ENCODE results near the gene HS3ST3A1.

Gene HS3ST3A1

GRCh38 chr17:13616031-13616430 is 14.3 kb upstream of the HS3ST3A1 start:
- peaks cover 12% of the 10 kb centered on the region for H3K27me3 Mint-ChIP-seq
- no peak overlapping the region for H3K4me3 Mint-ChIP-seq
- no peaks in the 10 kb centered on the region for H3K36me3 Mint-ChIP-seq (ENCODE audit: low read depth)
- no peaks in the 10 kb centered on the region for H3K4me1 Mint-ChIP-seq (ENCODE audit: low read depth)
- no peak overlapping the region for H3K27ac Mint-ChIP-seq
- H3K9me3 Mint-ChIP-seq, result peaks cover 3% of the 10 kb centered on the region

GRCh38 chr17:13609941-13610340 is 8.2 kb upstream of the HS3ST3A1 start:
- H3K36me3 Mint-ChIP-seq (ENCODE audit: low read depth), result no peaks in the 10 kb centered on the region
- H3K4me1 Mint-ChIP-seq (ENCODE audit: low read depth), result no peaks in the 10 kb centered on the region
- peaks cover 14% of the 10 kb centered on the region for H3K27me3 Mint-ChIP-seq
- no peak overlapping the region for H3K4me3 Mint-ChIP-seq
- H3K9me3 Mint-ChIP-seq, result peaks cover 3% of the 10 kb centered on the region
- H3K27ac Mint-ChIP-seq, result no peak overlapping the region

GRCh38 chr17:13601322-13601775 is 380 bp downstream of the HS3ST3A1 start:
- H3K27me3 Mint-ChIP-seq, result peaks cover 65% of the 10 kb centered on the region
- peaks cover 13% of the 10 kb centered on the region for H3K4me1 Mint-ChIP-seq (ENCODE audit: low read depth)
- H3K9me3 Mint-ChIP-seq, result no peaks in the 10 kb centered on the region
- no peaks in the 10 kb centered on the region for H3K36me3 Mint-ChIP-seq (ENCODE audit: low read depth)
- H3K4me3 Mint-ChIP-seq, result peak overlapping the region; percentile 51
- no peak overlapping the region for H3K27ac Mint-ChIP-seq

GRCh38 chr17:13600475-13601321 is 1.0 kb downstream of the HS3ST3A1 start:
- Mint-ChIP-seq H3K27me3 (peaks cover 63% of the 10 kb centered on the region), H3K27ac (no peak overlapping the region), H3K36me3 (ENCODE audit: low read depth) (no peaks in the 10 kb centered on the region), H3K9me3 (no peaks in the 10 kb centered on the region), H3K4me1 (ENCODE audit: low read depth) (peaks cover 13% of the 10 kb centered on the region), H3K4me3 (no peak overlapping the region)

GRCh38 chr17:13599864-13600263 is 1.9 kb downstream of the HS3ST3A1 start:
- H3K36me3 Mint-ChIP-seq (ENCODE audit: low read depth), result no peaks in the 10 kb centered on the region
- H3K4me3 Mint-ChIP-seq, result peak overlapping the region; percentile 15
- H3K27me3 Mint-ChIP-seq, result peaks cover 62% of the 10 kb centered on the region
- H3K9me3 Mint-ChIP-seq, result no peaks in the 10 kb centered on the region
- peaks cover 13% of the 10 kb centered on the region for H3K4me1 Mint-ChIP-seq (ENCODE audit: low read depth)
- H3K27ac Mint-ChIP-seq, result no peak overlapping the region

- Mint-ChIP-seq H3K27ac (no peak overlapping the region), H3K9me3 (no peaks in the 10 kb centered on the region), H3K4me3 (no peak overlapping the region), H3K4me1 (ENCODE audit: low read depth) (peaks cover 13% of the 10 kb centered on the region), H3K36me3 (ENCODE audit: low read depth) (no peaks in the 10 kb centered on the region), H3K27me3 (peaks cover 58% of the 10 kb centered on the region)
Observed at GRCh38 chr17:13599168-13599577, 2.6 kb downstream of the HS3ST3A1 start.

GRCh38 chr17:13598353-13599167 is 3.2 kb downstream of the HS3ST3A1 start:
- Mint-ChIP-seq H3K27me3 (peaks cover 52% of the 10 kb centered on the region), H3K4me3 (no peak overlapping the region), H3K4me1 (ENCODE audit: low read depth) (peaks cover 13% of the 10 kb centered on the region), H3K9me3 (no peaks in the 10 kb centered on the region), H3K36me3 (ENCODE audit: low read depth) (no peaks in the 10 kb centered on the region), H3K27ac (no peak overlapping the region)

- Mint-ChIP-seq H3K4me1 (ENCODE audit: low read depth) (peaks cover 13% of the 10 kb centered on the region), H3K9me3 (no peaks in the 10 kb centered on the region), H3K27ac (no peak overlapping the region), H3K36me3 (ENCODE audit: low read depth) (no peaks in the 10 kb centered on the region), H3K4me3 (no peak overlapping the region), H3K27me3 (peaks cover 44% of the 10 kb centered on the region)
Observed at GRCh38 chr17:13597723-13598347, 3.9 kb downstream of the HS3ST3A1 start.

- Mint-ChIP-seq H3K4me1 (ENCODE audit: low read depth) (peaks cover 5% of the 10 kb centered on the region), H3K27ac (no peak overlapping the region), H3K9me3 (no peaks in the 10 kb centered on the region), H3K36me3 (ENCODE audit: low read depth) (no peaks in the 10 kb centered on the region), H3K4me3 (no peak overlapping the region), H3K27me3 (peaks cover 36% of the 10 kb centered on the region)
Observed at GRCh38 chr17:13596241-13596923, 5.3 kb downstream of the HS3ST3A1 start.

GRCh38 chr17:13595599-13595899 is 6.2 kb downstream of the HS3ST3A1 start:
- Mint-ChIP-seq H3K4me1 (ENCODE audit: low read depth) (peaks cover 5% of the 10 kb centered on the region), H3K36me3 (ENCODE audit: low read depth) (no peaks in the 10 kb centered on the region), H3K4me3 (no peak overlapping the region), H3K27me3 (peaks cover 36% of the 10 kb centered on the region), H3K9me3 (no peaks in the 10 kb centered on the region), H3K27ac (no peak overlapping the region)

GRCh38 chr17:13594762-13595598 is 6.7 kb downstream of the HS3ST3A1 start:
- no peak overlapping the region for H3K4me3 Mint-ChIP-seq
- H3K36me3 Mint-ChIP-seq (ENCODE audit: low read depth), result no peaks in the 10 kb centered on the region
- H3K27ac Mint-ChIP-seq, result no peak overlapping the region
- H3K27me3 Mint-ChIP-seq, result peaks cover 33% of the 10 kb centered on the region
- no peaks in the 10 kb centered on the region for H3K9me3 Mint-ChIP-seq
- peaks cover 2% of the 10 kb centered on the region for H3K4me1 Mint-ChIP-seq (ENCODE audit: low read depth)

- no peak overlapping the region for H3K4me3 Mint-ChIP-seq
- no peaks in the 10 kb centered on the region for H3K9me3 Mint-ChIP-seq
- no peaks in the 10 kb centered on the region for H3K36me3 Mint-ChIP-seq (ENCODE audit: low read depth)
- H3K27me3 Mint-ChIP-seq, result peaks cover 26% of the 10 kb centered on the region
- H3K27ac Mint-ChIP-seq, result no peak overlapping the region
- H3K4me1 Mint-ChIP-seq (ENCODE audit: low read depth), result no peaks in the 10 kb centered on the region
Observed at GRCh38 chr17:13594310-13594709, 7.4 kb downstream of the HS3ST3A1 start.

GRCh38 chr17:13593757-13594156 is 8.0 kb downstream of the HS3ST3A1 start:
- no peaks in the 10 kb centered on the region for H3K36me3 Mint-ChIP-seq (ENCODE audit: low read depth)
- H3K27ac Mint-ChIP-seq, result no peak overlapping the region
- H3K4me3 Mint-ChIP-seq, result no peak overlapping the region
- no peaks in the 10 kb centered on the region for H3K9me3 Mint-ChIP-seq
- H3K4me1 Mint-ChIP-seq (ENCODE audit: low read depth), result no peaks in the 10 kb centered on the region
- peaks cover 21% of the 10 kb centered on the region for H3K27me3 Mint-ChIP-seq
